GM13976 (cell line): ENCODE measurements around the gene ZNF385A.

Source experiments
- DNase-seq: peaks from one replicate; pipeline ENCODE4 v3.0.0; 2012; ENCODE audit warnings: low spot score
- CTCF ChIP-seq: IDR thresholded peaks from 2 replicates; pipeline ENCODE4 v1.5.1; 2012; ENCODE audit warnings: borderline replicate concordance, mild to moderate bottlenecking; ENCODE audit not compliant: insufficient read depth; ENCODE audit errors: extremely low read depth, missing control alignments, control extremely low read depth
- in situ Hi-C: fragments of 300-500 bp; cut with MboI; formaldehyde crosslinking; loops from one replicate; pipeline ENCODE4 v1.12.0; 2022; ENCODE audit warnings: low sequenced_read_pairs, mixed read lengths, inconsistent platforms; ENCODE audit not compliant: unreplicated experiment

ZNF385A gene

GRCh38 chr12:54376596-54376995 lies 7.9 kb downstream of the ZNF385A start:
- no peak for TF ChIP-seq CTCF
- in situ Hi-C loops, result no loop called here
- DNase-seq, result no peak

- in situ Hi-C loops, result no loop called here
- TF ChIP-seq CTCF, result no peak
- no peak for DNase-seq
Observed at GRCh38 chr12:54375259-54375579, 9.3 kb downstream of the ZNF385A start.

- TF ChIP-seq CTCF, result no peak
- DNase-seq, result no peak
- in situ Hi-C loops, result loop anchor here (5.0 kb wide), 1 partner anchor 157 kb away; no protein-coding TSS in a partner anchor
Observed at GRCh38 chr12:54374562-54375258, 9.8 kb downstream of the ZNF385A start.

- in situ Hi-C loops, result loop anchor here (5.0 kb wide), 1 partner anchor 157 kb away; no protein-coding TSS in a partner anchor
- no peak for TF ChIP-seq CTCF
- DNase-seq, result no peak
Observed at GRCh38 chr12:54373649-54374561, 10.6 kb downstream of the ZNF385A start.

GRCh38 chr12:54372113-54372806 lies 12.3 kb downstream of the ZNF385A start:
- no peak for TF ChIP-seq CTCF
- in situ Hi-C loops, result loop anchor here (5.0 kb wide), 1 partner anchor 155 kb away; no protein-coding TSS in a partner anchor
- no peak for DNase-seq

GRCh38 chr12:54371328-54372112 lies 13.0 kb downstream of the ZNF385A start:
- DNase-seq, result no peak
- TF ChIP-seq CTCF, result no peak
- in situ Hi-C loops, result loop anchor here (5.0 kb wide), 1 partner anchor 154 kb away; no protein-coding TSS in a partner anchor
